Measurements from ENCODE around the gene DNAL4. TPM values are rescaled to one million over a fixed set of nuclear protein-coding genes. Genes with fewer than 3 reads are reported as not detected.

DNAL4 gene
- total and polyA plus RNA-seq, 2 of the 4 experiments (the other 2 are of a cell fraction) = 6.1 to 12.1 TPM

DNA sequence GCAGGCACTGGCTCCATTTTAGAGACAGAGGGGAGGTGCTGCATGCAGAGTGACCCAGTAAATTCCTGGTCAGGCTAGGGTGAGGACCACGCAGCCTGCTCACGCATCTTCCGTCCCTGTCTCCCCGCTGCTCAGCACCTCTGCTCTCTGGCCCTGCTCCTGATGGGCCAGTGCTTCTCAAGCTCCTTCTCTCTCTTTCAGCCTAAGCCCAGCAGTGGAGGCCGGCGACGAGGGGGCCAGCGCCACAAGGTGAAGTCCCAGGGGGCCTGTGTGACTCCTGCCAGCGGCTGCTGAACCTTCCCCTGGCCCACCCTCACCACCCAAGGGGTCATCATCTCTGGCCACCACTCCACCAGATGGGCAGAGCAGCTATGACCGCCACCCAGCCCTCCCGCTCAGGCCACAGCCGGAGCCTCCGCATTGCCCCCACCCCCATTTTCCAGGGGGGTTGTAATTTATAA, 63.5 kb downstream of the DNAL4 start:
- Histone ChIP-seq H2BK5ac (ENCODE audit: low read depth, low read length, poor library complexity, severe bottlenecking) (no peak overlapping the region), H2BK15ac (ENCODE audit: low read depth, low read length) (no peak overlapping the region), H3K4ac (ENCODE audit: low read depth, low read length) (no peak overlapping the region), H3K56ac (ENCODE audit: extremely low read depth, insufficient read depth, low read length) (no peak overlapping the region), H3K79me1 (ENCODE audit: low read depth in 1 of 2, low read length in 2 of 2) (peaks cover 0 to 19% of the 10 kb centered on the region in 2 experiments; a peak in 2 of 4 replicates), H3K18ac (ENCODE audit: low read depth, low read length) (no peak overlapping the region), H3K9me1 (ENCODE audit: insufficient read depth, low read length) (no peaks in the 10 kb centered on the region), H4K91ac (ENCODE audit: insufficient read depth, low read depth, low read length) (no peak overlapping the region), H4K20me1 (ENCODE audit: insufficient read depth, low read length) (peaks cover 14% of the 10 kb centered on the region), H3K4me2 (ENCODE audit: low read depth, low read length) (no peak overlapping the region), H3K36me3 (ENCODE audit: control insufficient read depth, insufficient read depth, low read length) (peaks cover 78% of the 10 kb centered on the region), H3K14ac (replicated peaks; ENCODE audit: low read depth, low read length) (no peak overlapping the region), H3K27me3 (ENCODE audit: control insufficient read depth, insufficient read depth, low read length) (no peaks in the 10 kb centered on the region), H2BK120ac (ENCODE audit: low read depth, low read length) (no peak overlapping the region), H3K27ac (ENCODE audit: insufficient read depth, low read length) (no peak overlapping the region), H3K4me3 (ENCODE audit: insufficient read depth, low read depth, low read length) (no peak overlapping the region), H2AFZ (replicated peaks; ENCODE audit: low read length, poor library complexity) (no peak overlapping the region), H2AK5ac (ENCODE audit: low read depth, low read length) (no peak overlapping the region), H3K9ac (ENCODE audit: low read depth, low read length) (no peak overlapping the region), H2AK9ac (replicated peaks; ENCODE audit: low read depth, low read length, poor library complexity) (no peak overlapping the region), H3K4me1 (ENCODE audit: control insufficient read depth, insufficient read depth, low read length) (peaks cover 5% of the 10 kb centered on the region), H4K8ac (ENCODE audit: low read depth in 2 of 2, low read length in 2 of 2) (no peak overlapping the region), H3K9me3 (ENCODE audit: control insufficient read depth, insufficient read depth, low read length) (no peaks in the 10 kb centered on the region), H2BK20ac (ENCODE audit: low read depth, low read length) (no peak overlapping the region), H4K5ac (ENCODE audit: low read depth, low read length) (no peak overlapping the region), H3K23ac (ENCODE audit: low read depth, low read length) (no peak overlapping the region)
- in situ Hi-C loops (cut with MboI; ENCODE audit: low sequenced_read_pairs) = no loop called here
- CTCF ChIA-PET = no interaction called here
- intact Hi-C loops (cut with micrococcal nuclease) = no loop called here
- dilution Hi-C loops (cut with HindIII; ENCODE audit: low sequenced_read_pairs, unreplicated experiment) = no loop called here
- ATAC-seq (ENCODE audit: low read depth) (no peak), DNase-seq (no peak)
- TF ChIP-seq NFE2L2 (IDR thresholded peaks at IDR 0.05; ENCODE audit: low read depth, low read length) = no peak
- TF ChIP-seq POLR2A (IDR thresholded peaks at IDR 0.05; ENCODE audit: low read depth, low read length) = no peak
- TF ChIP-seq RCOR1 (IDR thresholded peaks at IDR 0.05; ENCODE audit: insufficient replicate concordance, low read length) = no peak
- no peak for TF ChIP-seq RFX5 (IDR thresholded peaks at IDR 0.05; ENCODE audit: low read depth, low read length)
- TF ChIP-seq FOS (IDR thresholded peaks at IDR 0.05; ENCODE audit: low read depth, low read length) = no peak
- no peak for TF ChIP-seq RAD21 (IDR thresholded peaks at IDR 0.05; ENCODE audit: low read length)
- TF ChIP-seq MXI1 (IDR thresholded peaks at IDR 0.05; ENCODE audit: borderline replicate concordance, low read depth, low read length) = no peak
- no peak for TF ChIP-seq SMC3 (IDR thresholded peaks at IDR 0.05; ENCODE audit: low read depth, low read length)
- TF ChIP-seq, protein P1, sequence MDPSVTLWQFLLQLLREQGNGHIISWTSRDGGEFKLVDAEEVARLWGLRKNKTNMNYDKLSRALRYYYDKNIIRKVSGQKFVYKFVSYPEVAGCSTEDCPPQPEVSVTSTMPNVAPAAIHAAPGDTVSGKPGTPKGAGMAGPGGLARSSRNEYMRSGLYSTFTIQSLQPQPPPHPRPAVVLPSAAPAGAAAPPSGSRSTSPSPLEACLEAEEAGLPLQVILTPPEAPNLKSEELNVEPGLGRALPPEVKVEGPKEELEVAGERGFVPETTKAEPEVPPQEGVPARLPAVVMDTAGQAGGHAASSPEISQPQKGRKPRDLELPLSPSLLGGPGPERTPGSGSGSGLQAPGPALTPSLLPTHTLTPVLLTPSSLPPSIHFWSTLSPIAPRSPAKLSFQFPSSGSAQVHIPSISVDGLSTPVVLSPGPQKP (IDR thresholded peaks at IDR 0.05; ENCODE audit: borderline replicate concordance, low read depth, low read length) = no peak
- no peak for TF ChIP-seq CHD1 (IDR thresholded peaks at IDR 0.05; ENCODE audit: low read depth, low read length)
- TF ChIP-seq, protein P2, sequence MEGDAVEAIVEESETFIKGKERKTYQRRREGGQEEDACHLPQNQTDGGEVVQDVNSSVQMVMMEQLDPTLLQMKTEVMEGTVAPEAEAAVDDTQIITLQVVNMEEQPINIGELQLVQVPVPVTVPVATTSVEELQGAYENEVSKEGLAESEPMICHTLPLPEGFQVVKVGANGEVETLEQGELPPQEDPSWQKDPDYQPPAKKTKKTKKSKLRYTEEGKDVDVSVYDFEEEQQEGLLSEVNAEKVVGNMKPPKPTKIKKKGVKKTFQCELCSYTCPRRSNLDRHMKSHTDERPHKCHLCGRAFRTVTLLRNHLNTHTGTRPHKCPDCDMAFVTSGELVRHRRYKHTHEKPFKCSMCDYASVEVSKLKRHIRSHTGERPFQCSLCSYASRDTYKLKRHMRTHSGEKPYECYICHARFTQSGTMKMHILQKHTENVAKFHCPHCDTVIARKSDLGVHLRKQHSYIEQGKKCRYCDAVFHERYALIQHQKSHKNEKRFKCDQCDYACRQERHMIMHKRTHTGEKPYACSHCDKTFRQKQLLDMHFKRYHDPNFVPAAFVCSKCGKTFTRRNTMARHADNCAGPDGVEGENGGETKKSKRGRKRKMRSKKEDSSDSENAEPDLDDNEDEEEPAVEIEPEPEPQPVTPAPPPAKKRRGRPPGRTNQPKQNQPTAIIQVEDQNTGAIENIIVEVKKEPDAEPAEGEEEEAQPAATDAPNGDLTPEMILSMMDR (conservative IDR thresholded peaks at IDR 0.05; ENCODE audit: low read depth, low read length) = no peak
- TF ChIP-seq MAZ (IDR thresholded peaks at IDR 0.05; ENCODE audit: borderline replicate concordance, low read depth, low read length) = no peak
- TF ChIP-seq, protein P3, sequence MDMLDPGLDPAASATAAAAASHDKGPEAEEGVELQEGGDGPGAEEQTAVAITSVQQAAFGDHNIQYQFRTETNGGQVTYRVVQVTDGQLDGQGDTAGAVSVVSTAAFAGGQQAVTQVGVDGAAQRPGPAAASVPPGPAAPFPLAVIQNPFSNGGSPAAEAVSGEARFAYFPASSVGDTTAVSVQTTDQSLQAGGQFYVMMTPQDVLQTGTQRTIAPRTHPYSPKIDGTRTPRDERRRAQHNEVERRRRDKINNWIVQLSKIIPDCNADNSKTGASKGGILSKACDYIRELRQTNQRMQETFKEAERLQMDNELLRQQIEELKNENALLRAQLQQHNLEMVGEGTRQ (IDR thresholded peaks at IDR 0.05; ENCODE audit: low read depth, low read length) = no peak
- TF ChIP-seq MAFK (IDR thresholded peaks at IDR 0.05; ENCODE audit: low read depth, low read length) = no peak
- 95% methylated on average over 4 of the region's 13 CpGs; no CpG with 5 or more reads in 1 of the 2 experiments for WGBS, 2 experiments (ENCODE audit: extremely low coverage in 2 of 2, insufficient read length in 1 of 2)
- BruUV-seq (replicated peaks) = no TSS peak
- POLR2A ChIA-PET (ENCODE audit: unreplicated experiment) = no interaction called here
